H9 (cell line): ENCODE measurements around the gene UBE4B. TPM values are rescaled to one million over a fixed set of nuclear protein-coding genes. Genes with fewer than 3 reads are reported as not detected.

Experiments used
- DNase-seq: peaks from one replicate; pipeline ENCODE4 v3.0.0-alpha.2; 2017
- H2AFZ ChIP-seq: one replicate; pipeline ENCODE4 v1.6.1; 2013; ENCODE audit warnings: mild to moderate bottlenecking, low read length, control low read depth, moderate library complexity
- H2AK5ac ChIP-seq: 2 replicates; pipeline ENCODE4 v1.6.1; 2013; ENCODE audit warnings: low read length, control low read depth, mixed read lengths; ENCODE audit not compliant: insufficient read length
- H2BK120ac ChIP-seq: one replicate; pipeline ENCODE4 v1.6.1; 2013; ENCODE audit warnings: low read depth, mild to moderate bottlenecking, low read length, control low read depth, inconsistent platforms; ENCODE audit not compliant: poor library complexity, severe bottlenecking
- H2BK12ac ChIP-seq: 2 replicates; pipeline ENCODE4 v1.6.1; 2013; ENCODE audit warnings: low read length, control low read depth, mixed read lengths, low read depth; ENCODE audit not compliant: insufficient read length
- H2BK15ac ChIP-seq: 2 replicates; pipeline ENCODE4 v1.6.1; 2013; ENCODE audit warnings: low read depth, low read length, control low read depth
- H2BK20ac ChIP-seq: one replicate; pipeline ENCODE4 v1.6.1; 2013; ENCODE audit warnings: low read depth, mild to moderate bottlenecking, low read length, control low read depth, inconsistent platforms; ENCODE audit not compliant: poor library complexity, severe bottlenecking
- H2BK5ac ChIP-seq: 2 replicates; pipeline ENCODE4 v1.6.1; 2013; ENCODE audit warnings: low read length, control low read depth, mixed read lengths; ENCODE audit not compliant: insufficient read length
- H3K14ac ChIP-seq: 2 replicates; pipeline ENCODE4 v1.6.1; 2013; ENCODE audit warnings: low read length, control low read depth; ENCODE audit not compliant: insufficient read depth
- H3K18ac ChIP-seq: 2 replicates; pipeline ENCODE4 v1.6.1; 2013; ENCODE audit warnings: low read depth, mild to moderate bottlenecking, mixed read lengths, low read length, control low read depth; ENCODE audit not compliant: insufficient read length
- H3K23ac ChIP-seq: 2 replicates; pipeline ENCODE4 v1.6.1; 2013; ENCODE audit warnings: low read length, control low read depth, mixed read lengths, low read depth; ENCODE audit not compliant: insufficient read length
- H3K23me2 ChIP-seq: 2 replicates; pipeline ENCODE4 v1.6.1; 2013; ENCODE audit warnings: low read depth, mild to moderate bottlenecking, mixed read lengths, low read length, control low read depth; ENCODE audit not compliant: insufficient read length, poor library complexity, severe bottlenecking
- H3K27ac ChIP-seq: 2 replicates; pipeline ENCODE4 v1.5.1; 2013; ENCODE audit warnings: low read length, control low read depth, mixed read lengths, low read depth; ENCODE audit not compliant: insufficient read length
- H3K27me3 ChIP-seq: 2 replicates; pipeline ENCODE4 v1.6.1; 2013; ENCODE audit warnings: low read length, control low read depth, inconsistent platforms; ENCODE audit not compliant: insufficient read depth
- H3K4ac ChIP-seq: 2 replicates; pipeline ENCODE4 v1.6.1; 2013; ENCODE audit warnings: low read depth, mild to moderate bottlenecking, control low read depth, inconsistent platforms, low read length, moderate library complexity
- H3K4me1 ChIP-seq: 2 replicates; pipeline ENCODE4 v1.6.1; 2013; ENCODE audit warnings: low read length, control low read depth, inconsistent platforms; ENCODE audit not compliant: insufficient read depth
- H3K4me2 ChIP-seq: 2 replicates; pipeline ENCODE4 v1.6.1; 2013; ENCODE audit warnings: low read length, control low read depth, mixed read lengths; ENCODE audit not compliant: insufficient read length, insufficient read depth
- H3K56ac ChIP-seq: 2 replicates; pipeline ENCODE4 v1.6.1; 2013; ENCODE audit warnings: low read depth, mild to moderate bottlenecking, mixed read lengths, low read length, control low read depth; ENCODE audit not compliant: insufficient read length
- H3K79me1 ChIP-seq: 2 replicates; pipeline ENCODE4 v1.6.1; 2013; ENCODE audit warnings: low read depth, mild to moderate bottlenecking, moderate library complexity, low read length, control low read depth, inconsistent platforms; ENCODE audit not compliant: insufficient read depth, poor library complexity, severe bottlenecking
- H3K79me2 ChIP-seq: 2 replicates; pipeline ENCODE4 v1.6.1; 2013; ENCODE audit warnings: low read length, control low read depth, inconsistent platforms; ENCODE audit not compliant: insufficient read depth
- H3K9ac ChIP-seq: 2 replicates; pipeline ENCODE4 v1.6.1; 2013; ENCODE audit warnings: low read length, control low read depth, mixed read lengths; ENCODE audit not compliant: insufficient read length; ENCODE audit errors: extremely low read depth
- H3K9me3 ChIP-seq: one replicate; pipeline ENCODE4 v1.6.1; 2013; ENCODE audit warnings: low read depth, low read length, inconsistent platforms; ENCODE audit not compliant: control insufficient read depth
- H3T11ph ChIP-seq: one replicate; pipeline ENCODE4 v1.6.1; 2013; ENCODE audit warnings: mild to moderate bottlenecking, low read length, control low read depth, inconsistent platforms
- H4K20me1 ChIP-seq: one replicate; pipeline ENCODE4 v1.6.1; 2013; ENCODE audit not compliant: control insufficient read depth, insufficient read length, insufficient read depth
- H4K5ac ChIP-seq: 2 replicates; pipeline ENCODE4 v1.6.1; 2013; ENCODE audit warnings: low read depth, mild to moderate bottlenecking, mixed read lengths, low read length, control low read depth; ENCODE audit not compliant: insufficient read length
- H4K8ac ChIP-seq: replicated peaks from 2 replicates; pipeline ENCODE4 v1.6.1; 2013; ENCODE audit warnings: low read length, control low read depth, mixed read lengths, low read depth; ENCODE audit not compliant: insufficient read length
- H4K91ac ChIP-seq: 2 replicates; pipeline ENCODE4 v1.6.1; 2013; ENCODE audit warnings: low read depth, mild to moderate bottlenecking, moderate library complexity, mixed read lengths, low read length, control low read depth; ENCODE audit not compliant: insufficient read length
- H3K27ac Mint-ChIP-seq, 3 experiments: 2 replicates in 2 of 3; 3 replicates in 1 of 3; pipeline ENCODE4 v1.8.0; 2020 to 2021; ENCODE audit warnings: mixed read lengths in 3 of 3, mild to moderate bottlenecking in 1 of 3, moderate library complexity in 1 of 3
- H3K27me3 Mint-ChIP-seq: 2 replicates; pipeline ENCODE4 v1.8.0; 2021; ENCODE audit warnings: low read depth, mild to moderate bottlenecking, moderate library complexity, mixed read lengths
- H3K36me3 Mint-ChIP-seq, 3 experiments: 2 replicates in 2 of 3; 3 replicates in 1 of 3; pipeline ENCODE4 v1.8.0; 2020 to 2021; ENCODE audit warnings: low read depth in 3 of 3, mixed read lengths in 3 of 3; ENCODE audit not compliant: insufficient read depth in 1 of 3
- H3K4me1 Mint-ChIP-seq, 2 experiments: 2 replicates each; pipeline ENCODE4 v1.8.0; 2020; ENCODE audit warnings: mixed read lengths in 2 of 2
- H3K4me3 Mint-ChIP-seq, 2 experiments: 2 replicates in 1 of 2; 3 replicates in 1 of 2; pipeline ENCODE4 v1.8.0; 2020 to 2021; ENCODE audit warnings: mild to moderate bottlenecking in 2 of 2, mixed read lengths in 2 of 2, moderate library complexity in 1 of 2
- H3K9me3 Mint-ChIP-seq, 2 experiments: 2 replicates in 1 of 2; 3 replicates in 1 of 2; pipeline ENCODE4 v1.8.0; 2020; ENCODE audit warnings: mild to moderate bottlenecking in 2 of 2, mixed read lengths in 2 of 2, moderate library complexity in 1 of 2
- CTCF ChIP-seq: fragments of 200-600 bp; sonication (generic); conservative IDR thresholded peaks from 3 replicates; pipeline ENCODE4 v1.8.0; 2021; ENCODE audit warnings: antibody characterized with exemption, mild to moderate bottlenecking
- WGBS: extraction: QIAGEN DNeasy Blood & Tissue Kit; methylation state at CpG from one replicate; pipeline ENCODE4 v1.1.7; 2013; ENCODE audit warnings: missing lambda C conversion rate, low lambda C conversion rate, mixed read lengths; ENCODE audit not compliant: insufficient read length; ENCODE audit errors: extremely low coverage; 5-methylcytosine and 5-hydroxymethylcytosine counted together
- total RNA-seq: library from RNA; stranded (reverse); gene quantifications from 2 replicates; pipeline ENCODE4 v1.2.1, GENCODE V29; 2021

The UBE4B gene
- total RNA-seq, 1 experiment from 2014 or later, result 67.6 TPM

DNA sequence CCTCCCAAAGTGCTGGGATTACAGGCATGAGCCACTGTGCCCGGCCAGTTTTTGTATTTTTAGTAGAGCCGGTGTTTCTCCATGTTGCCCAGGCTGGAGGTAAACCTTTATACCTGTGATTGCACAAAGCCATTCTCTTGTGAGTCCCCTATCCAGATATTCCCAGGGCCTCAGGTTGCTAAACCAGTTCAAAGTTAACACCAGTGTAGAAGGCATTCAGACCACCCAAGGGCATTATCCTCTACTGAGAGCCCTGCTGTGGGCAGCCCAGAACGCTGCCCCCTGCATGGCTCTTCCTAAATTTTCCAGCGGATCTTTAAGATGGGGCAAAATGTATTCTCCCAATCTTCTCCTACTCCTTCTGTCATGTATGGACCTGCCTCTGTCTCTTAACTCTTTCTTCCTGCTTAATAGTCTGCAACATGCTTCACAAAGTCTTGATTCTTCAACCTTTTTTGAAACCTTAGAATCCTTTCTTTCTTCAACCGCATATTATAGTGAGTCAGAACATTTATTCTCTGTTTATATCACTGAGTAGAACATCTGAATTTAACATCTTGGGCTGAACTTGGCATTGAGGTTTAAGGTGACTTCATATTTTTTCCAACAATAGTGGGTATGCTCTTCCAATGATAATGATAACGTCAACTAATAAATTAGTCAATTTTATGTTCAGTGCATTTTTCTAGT is 36.0 kb downstream of the UBE4B start:
- no peak overlapping the region for H3K4ac ChIP-seq
- Mint-ChIP-seq H3K4me3 (no peak overlapping the region), H3K9me3 (no peaks in the 10 kb centered on the region), H3K27me3 (no peaks in the 10 kb centered on the region; the same call in 1 of the 2 replicates), H3K27ac (peak overlapping the region in 1 of 3 experiments; percentile 42; a peak in 2 of 7 replicates), H3K4me1 (peaks cover 30 to 34% of the 10 kb centered on the region in 2 experiments), H3K36me3 (0 out of 7 replicates have a peak, but pooled peaks cover 0 to 3% (median 0%) of the 10 kb centered on the region in 3 experiments)
- no peak overlapping the region for H2BK12ac ChIP-seq
- peaks cover 1% of the 10 kb centered on the region; the same call in 1 of the 2 replicates for H3K79me2 ChIP-seq
- H4K91ac ChIP-seq, result no peak overlapping the region
- no peak overlapping the region for H4K8ac ChIP-seq
- no peak overlapping the region for H2BK120ac ChIP-seq
- no peak for DNase-seq
- no peak overlapping the region for H2BK20ac ChIP-seq
- H2BK15ac ChIP-seq, result no peak overlapping the region
- H3K14ac ChIP-seq, result no peak overlapping the region
- no peak overlapping the region for H3K18ac ChIP-seq
- WGBS, result no CpG with 5 or more reads among the region's 6 CpGs
- no peaks in the 10 kb centered on the region for H3K79me1 ChIP-seq
- H2AK5ac ChIP-seq, result no peak overlapping the region
- H3K27me3 ChIP-seq, result no peaks in the 10 kb centered on the region
- H2BK5ac ChIP-seq, result no peak overlapping the region
- H3K27ac ChIP-seq, result no peak overlapping the region
- H3K4me1 ChIP-seq, result no peaks in the 10 kb centered on the region; the same call in 1 of the 2 replicates
- H3K56ac ChIP-seq, result no peak overlapping the region
- no peak overlapping the region for H3T11ph ChIP-seq
- no peaks in the 10 kb centered on the region for H3K23me2 ChIP-seq
- TF ChIP-seq CTCF, result peak; percentile 14; the same call in 1 of the 3 replicates
- H4K5ac ChIP-seq, result no peak overlapping the region
- no peak overlapping the region for H3K23ac ChIP-seq
- H4K20me1 ChIP-seq, result no peaks in the 10 kb centered on the region
- H3K9me3 ChIP-seq, result no peaks in the 10 kb centered on the region
- no peak overlapping the region for H3K4me2 ChIP-seq
- H2AFZ ChIP-seq, result no peak overlapping the region
- H3K9ac ChIP-seq, result no peak overlapping the region
